HPDE6-E6E7 (cell line): ENCODE data around the gene OR5AP2.
"Not testable (repeated sequence)": the region's sequence is repeated elsewhere in the genome, so short reads cannot be mapped to it uniquely, and the experiment has no call there.

Experiments used
- DNase-seq: peaks from one replicate; pipeline ENCODE4 v3.0.0; 2011; ENCODE audit warnings: missing footprints; ENCODE audit errors: extremely low spot score

The OR5AP2 gene

DNA sequence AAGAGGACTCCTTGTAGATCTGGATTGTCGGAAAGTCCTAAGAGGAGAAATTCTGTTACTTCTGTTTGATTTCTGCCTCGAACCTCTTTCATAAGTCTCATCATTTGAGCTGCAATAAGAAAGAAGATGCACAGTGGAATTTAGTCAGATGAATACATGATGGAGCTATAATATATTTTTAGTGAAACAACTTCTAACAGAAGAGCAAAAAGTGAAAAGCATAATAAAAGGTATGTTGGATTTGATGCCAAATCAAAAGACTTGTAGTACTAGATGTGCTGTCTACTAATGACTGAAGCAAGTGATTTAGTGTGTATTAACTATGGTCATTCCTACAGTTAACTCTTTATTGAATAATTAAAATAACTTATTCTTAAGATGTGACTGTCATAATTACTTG lies at the start of gene OR5AP2:
Gene OR5AP2 (minus strand): TSS at position 101 of the 400 bp plus-strand sequence. CDS start 0 bp downstream, at position 101.
- no peak for DNase-seq

DNA sequence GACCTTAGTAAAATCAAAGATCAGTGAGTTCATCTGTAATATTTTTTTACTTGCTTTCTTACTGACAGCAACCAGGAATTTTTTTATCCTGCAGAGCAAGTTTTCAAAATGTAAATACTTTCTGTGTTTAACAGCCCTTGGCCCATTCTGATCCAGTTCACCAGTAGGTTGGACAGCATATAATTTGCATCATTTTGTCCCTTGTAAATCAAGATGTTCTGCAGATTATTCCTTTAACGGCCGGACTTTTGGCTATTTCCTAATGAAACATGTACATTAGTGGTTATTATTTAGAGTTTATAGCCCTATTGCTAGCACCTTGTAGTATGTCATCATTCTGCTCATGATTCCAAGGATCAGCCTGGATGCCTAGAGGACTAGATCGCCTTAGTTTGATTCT lies 48.9 kb upstream of the OR5AP2 start:
- DNase-seq = not testable (repeated sequence)

DNA sequence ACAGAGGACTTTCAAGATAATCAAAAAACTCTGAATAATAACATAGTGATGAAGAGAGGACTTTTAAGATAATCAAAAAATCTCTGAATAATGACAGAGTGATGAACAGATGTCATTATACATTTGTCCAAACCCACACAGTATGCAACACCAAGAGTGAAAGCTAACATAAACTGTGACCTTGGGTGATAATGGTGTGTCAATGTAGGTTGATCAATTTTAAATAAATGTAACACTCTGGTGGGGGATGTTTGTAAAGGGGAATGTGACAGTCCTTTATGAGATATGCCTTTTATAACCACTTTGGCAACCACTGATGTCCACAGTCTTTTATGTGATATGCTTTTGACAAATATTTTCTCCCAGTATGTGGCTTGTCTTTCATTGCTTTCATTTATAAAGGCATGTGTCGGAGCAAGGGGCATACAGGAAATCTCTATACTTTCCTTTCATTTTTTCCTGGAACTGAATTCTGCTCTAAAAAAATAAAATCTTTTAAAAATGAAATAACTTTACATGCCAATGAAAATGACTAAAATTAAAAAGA lies 46.4 kb upstream of the OR5AP2 start:
- DNase-seq = no peak

DNA sequence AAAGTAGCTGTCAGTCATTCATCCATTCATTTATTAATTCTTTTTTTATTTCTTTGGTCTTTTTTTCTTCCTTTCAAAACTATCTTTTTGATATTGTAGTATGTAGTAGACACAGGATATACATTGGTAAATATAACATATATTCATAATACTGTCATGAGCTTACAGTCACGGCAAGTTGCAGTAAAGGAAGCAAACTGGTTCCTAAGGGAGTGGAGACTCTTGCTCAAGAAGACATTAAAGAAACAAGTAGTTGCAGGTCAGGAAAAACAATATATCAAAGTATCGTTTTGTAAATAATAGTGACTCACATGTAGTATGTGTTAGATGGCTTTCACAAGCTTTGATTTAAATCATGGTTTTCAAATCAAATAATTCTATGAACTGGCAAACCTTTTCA lies 28.7 kb upstream of the OR5AP2 start:
- DNase-seq = no peak

DNA sequence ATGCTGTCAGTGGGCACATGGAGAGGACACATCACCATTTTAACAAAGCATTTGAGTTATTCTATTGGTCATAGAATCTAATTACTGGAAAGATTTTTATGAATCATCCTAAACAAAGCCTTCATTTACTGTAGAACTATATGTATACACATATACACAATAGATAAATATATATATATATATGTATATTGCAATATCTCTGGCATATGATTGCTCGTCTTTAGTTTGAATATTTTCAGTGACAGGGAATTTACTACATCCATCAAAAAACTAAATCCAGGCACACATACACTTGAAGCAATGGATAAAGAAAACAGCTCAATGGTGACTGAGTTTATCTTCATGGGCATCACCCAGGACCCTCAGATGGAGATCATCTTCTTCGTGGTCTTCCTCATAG lies 21.1 kb upstream of the OR5AP2 start, which contains the start of gene OR5AR1:
Gene OR5AR1 (plus strand): TSS at position 301 of the 400 bp plus-strand sequence. CDS start 0 bp downstream, at position 301.
- no peak for DNase-seq

DNA sequence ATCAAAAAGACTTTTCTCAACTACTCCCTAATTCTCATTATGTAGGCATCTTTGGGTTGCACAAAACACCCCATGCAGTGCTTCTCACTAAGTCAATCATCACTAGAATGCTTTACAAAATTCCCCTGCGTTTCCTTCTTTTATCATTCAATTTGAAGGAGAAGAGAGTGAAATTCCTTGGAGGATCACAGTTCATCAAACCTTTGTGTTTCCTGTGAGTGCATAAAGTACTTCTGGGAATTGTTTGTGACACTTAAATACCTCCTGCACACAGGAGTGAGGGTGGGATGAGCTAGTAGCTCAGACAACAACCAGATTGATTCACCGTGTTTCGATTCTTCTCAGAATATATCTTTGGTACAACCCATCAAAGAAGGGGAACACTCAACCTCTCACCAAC lies 17.5 kb upstream of the OR5AP2 start:
- no peak for DNase-seq

DNA sequence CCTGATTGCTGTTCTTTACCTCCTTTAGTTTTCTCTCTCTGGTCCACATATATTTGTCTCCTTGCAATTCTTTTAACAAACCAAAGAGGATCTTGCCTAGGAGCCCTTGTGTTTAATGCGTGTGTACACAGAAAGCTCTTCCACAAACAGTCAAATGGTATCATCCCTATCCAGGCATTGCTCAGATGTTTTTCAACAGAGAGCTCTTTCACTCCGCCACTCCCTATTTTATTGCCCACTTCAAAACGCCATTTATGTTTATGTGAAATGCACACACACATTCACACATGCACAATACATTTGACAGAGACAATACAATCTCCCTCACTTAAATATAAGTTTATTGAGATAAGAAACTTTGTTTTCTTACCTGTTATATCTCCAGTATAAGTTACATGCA lies 4.7 kb downstream of the OR5AP2 start:
- no peak for DNase-seq

DNA sequence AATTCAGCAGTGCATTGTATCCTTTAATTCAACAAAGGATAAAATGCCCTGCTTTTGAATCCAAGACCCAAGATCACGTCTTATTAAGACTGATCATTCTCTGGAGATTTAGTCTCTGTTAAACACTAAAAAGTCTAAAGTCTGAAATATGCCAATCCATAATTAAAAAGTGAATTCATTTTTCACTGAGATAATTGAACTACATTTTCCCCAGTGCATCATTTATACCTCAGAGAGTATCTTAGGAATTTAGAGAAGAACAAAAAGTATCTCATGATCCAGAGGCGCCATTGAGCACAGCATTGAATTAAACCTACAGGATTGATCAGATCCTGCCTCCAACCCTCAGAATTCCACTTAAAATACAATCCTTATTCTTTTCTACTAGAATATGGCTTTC lies 5.4 kb downstream of the OR5AP2 start:
- DNase-seq = no peak

DNA sequence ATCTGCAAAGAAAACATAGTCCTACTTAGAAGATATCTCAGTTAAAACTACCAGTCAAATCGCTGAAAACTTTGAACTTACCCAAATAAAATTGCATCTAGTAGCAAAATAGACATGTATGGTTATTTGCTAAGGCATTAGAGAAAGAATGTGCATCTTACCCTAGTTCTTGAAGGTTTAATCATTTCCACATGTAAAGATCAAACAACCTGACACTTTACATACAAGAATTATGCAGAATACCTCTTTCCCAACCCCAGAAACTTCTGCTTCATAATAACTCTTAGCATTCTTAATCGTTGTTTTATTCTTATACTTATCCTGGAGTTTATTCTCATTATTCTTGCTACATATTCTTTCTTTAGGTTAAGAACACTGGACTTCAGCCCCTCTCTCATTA lies 9.9 kb downstream of the OR5AP2 start:
- DNase-seq = no peak

DNA sequence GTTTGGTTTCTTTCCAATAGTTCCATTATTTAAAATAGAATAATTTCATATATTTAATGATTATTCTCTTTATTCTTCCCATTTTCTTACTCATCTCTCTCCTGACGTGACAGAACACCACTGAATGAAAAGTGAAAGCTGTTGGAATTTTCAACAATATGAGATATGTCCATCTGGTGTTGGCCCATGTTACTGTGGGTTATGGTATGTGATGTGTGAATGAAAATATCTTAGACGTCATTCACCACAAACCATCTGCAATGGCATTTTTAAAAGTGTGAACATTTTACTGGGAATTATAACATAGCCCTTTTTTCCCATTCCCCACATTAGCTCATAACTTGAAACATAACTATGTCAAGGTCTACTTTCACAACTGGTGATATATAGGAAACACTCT lies 16.3 kb downstream of the OR5AP2 start:
- no peak for DNase-seq

DNA sequence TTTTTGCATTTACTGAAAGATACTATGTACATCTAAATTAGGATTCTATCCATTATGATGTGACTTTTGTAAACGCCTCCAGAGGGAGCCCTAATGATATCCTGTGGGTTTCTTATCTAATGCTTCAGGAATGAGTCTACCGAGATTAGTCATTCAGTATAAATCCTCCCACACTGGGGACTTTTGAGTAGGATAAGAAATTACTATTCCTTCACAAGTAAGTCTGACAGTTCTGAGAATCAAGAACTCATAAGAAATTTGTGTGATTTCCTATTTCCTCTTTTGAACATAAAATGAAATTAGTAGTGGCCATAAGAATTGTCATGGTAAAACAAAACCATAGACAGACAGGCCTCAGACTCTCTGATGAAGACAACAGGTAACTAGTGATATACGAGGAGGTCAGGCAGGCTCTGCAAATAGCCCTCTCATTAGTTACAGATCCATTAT lies 17.6 kb downstream of the OR5AP2 start:
- peak; percentile 48 for DNase-seq

DNA sequence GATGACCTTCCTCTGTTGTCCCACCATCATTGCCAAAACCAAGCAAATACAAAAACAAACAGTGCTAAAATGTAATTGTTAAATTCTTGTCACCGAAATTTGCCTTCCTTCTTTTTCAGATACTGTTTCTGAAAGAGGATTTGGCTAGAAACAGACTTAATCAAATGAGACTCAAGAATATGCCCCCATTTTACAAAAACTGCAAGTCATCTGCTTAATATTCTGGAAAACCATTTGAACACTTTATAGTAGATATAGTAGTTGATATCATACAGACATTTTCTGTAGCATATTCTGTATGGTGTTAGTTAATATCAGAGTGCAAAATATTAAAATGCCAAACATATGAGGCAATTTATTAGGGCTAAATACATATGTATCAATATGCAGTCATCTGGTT lies 31.1 kb downstream of the OR5AP2 start:
- DNase-seq = no peak

DNA sequence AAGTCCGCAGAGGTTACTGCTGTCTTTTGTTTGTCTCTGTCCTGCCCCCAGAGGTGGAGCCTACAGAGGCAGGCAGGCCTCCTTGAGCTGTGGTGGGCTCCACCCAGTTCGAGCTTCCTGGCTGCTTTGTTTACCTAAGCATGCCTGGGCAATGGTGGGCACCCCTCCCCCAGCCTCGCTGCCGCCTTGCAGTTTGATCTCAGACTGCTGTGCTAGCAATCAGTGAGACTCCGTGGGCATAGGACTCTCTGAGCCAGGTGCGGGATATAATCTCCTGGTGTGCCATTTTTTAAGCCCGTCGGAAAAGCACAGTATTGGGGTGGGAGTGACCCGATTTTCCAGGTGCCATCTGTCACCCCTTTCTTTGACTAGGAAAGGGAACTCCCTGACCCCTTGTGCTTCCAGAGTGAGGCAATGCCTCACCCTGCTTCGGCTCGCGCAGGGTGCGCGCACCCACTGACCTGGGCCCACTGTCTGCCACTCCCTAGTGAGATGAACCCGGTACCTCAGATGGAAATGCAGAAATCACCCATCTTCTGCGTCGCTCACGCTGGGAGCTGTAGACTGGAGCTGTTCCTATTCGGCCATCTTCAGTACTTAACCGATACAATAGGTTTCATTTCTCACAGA lies 50.0 kb downstream of the OR5AP2 start:
- DNase-seq = not testable (repeated sequence)
